Measurements from ENCODE around the gene CETN3. TPM values are rescaled to one million over a fixed set of nuclear protein-coding genes. Genes with fewer than 3 reads are reported as not detected.

CETN3 gene
- total and polyA plus RNA-seq, 2 of the 13 experiments (the other 11 are each of a cell fraction or from before 2014, with no cell fraction given), result 15.4 to 71.5 TPM

- TF ChIP-seq ARID4A (CRISPR knock-in tag; IDR thresholded peaks at IDR 0.05; ENCODE audit: borderline replicate concordance) (peak; percentile 77; the same call in 1 of the 2 replicates), TEF (CRISPR knock-in tag; IDR thresholded peaks at IDR 0.05) (no peak), AHR (CRISPR knock-in tag; IDR thresholded peaks at IDR 0.05) (peak; percentile 87; the same call in 1 of the 2 replicates), PRMT3 (CRISPR knock-in tag; IDR thresholded peaks at IDR 0.05; ENCODE audit: borderline replicate concordance, low read depth) (peak; percentile 50; the same call in 1 of the 2 replicates), ZNF160 (CRISPR knock-in tag; IDR thresholded peaks at IDR 0.05) (no peak; the same call in 1 of the 2 replicates), TFDP2 (CRISPR knock-in tag; IDR thresholded peaks at IDR 0.05) (peak; percentile 79), U2AF1 (optimal IDR thresholded peaks at IDR 0.05; ENCODE audit: low read depth, low read length) (peak; percentile 70), PHF20 (CRISPR knock-in tag; IDR thresholded peaks at IDR 0.05) (peak; percentile 77), HOXA5 (CRISPR knock-in tag; IDR thresholded peaks at IDR 0.05) (peak; percentile 75; the same call in 1 of the 2 replicates), KLF12 (CRISPR knock-in tag; IDR thresholded peaks at IDR 0.05; ENCODE audit: borderline replicate concordance) (peak; percentile 57; the same call in 1 of the 2 replicates), ELF1 (CRISPR knock-in tag; IDR thresholded peaks at IDR 0.05) (peak; percentile 46; the same call in 1 of the 2 replicates), ZNF530 (CRISPR knock-in tag; IDR thresholded peaks at IDR 0.05; ENCODE audit: low read depth) (no peak), KAT8 (CRISPR knock-in tag; IDR thresholded peaks at IDR 0.05) (peak; percentile 84), NCOA5 (CRISPR knock-in tag; IDR thresholded peaks at IDR 0.05) (no peak)
- TF ChIP-seq, protein P1, sequence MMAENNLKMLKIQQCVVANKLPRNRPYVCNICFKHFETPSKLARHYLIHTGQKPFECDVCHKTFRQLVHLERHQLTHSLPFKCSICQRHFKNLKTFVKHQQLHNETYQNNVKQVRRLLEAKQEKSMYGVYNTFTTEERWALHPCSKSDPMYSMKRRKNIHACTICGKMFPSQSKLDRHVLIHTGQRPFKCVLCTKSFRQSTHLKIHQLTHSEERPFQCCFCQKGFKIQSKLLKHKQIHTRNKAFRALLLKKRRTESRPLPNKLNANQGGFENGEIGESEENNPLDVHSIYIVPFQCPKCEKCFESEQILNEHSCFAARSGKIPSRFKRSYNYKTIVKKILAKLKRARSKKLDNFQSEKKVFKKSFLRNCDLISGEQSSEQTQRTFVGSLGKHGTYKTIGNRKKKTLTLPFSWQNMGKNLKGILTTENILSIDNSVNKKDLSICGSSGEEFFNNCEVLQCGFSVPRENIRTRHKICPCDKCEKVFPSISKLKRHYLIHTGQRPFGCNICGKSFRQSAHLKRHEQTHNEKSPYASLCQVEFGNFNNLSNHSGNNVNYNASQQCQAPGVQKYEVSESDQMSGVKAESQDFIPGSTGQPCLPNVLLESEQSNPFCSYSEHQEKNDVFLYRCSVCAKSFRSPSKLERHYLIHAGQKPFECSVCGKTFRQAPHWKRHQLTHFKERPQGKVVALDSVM (CRISPR knock-in tag; IDR thresholded peaks at IDR 0.05), result no peak; the same call in 1 of the 2 replicates
- TF ChIP-seq, protein P2, sequence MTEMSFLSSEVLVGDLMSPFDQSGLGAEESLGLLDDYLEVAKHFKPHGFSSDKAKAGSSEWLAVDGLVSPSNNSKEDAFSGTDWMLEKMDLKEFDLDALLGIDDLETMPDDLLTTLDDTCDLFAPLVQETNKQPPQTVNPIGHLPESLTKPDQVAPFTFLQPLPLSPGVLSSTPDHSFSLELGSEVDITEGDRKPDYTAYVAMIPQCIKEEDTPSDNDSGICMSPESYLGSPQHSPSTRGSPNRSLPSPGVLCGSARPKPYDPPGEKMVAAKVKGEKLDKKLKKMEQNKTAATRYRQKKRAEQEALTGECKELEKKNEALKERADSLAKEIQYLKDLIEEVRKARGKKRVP (CRISPR knock-in tag; IDR thresholded peaks at IDR 0.05), result 0 out of 4 replicates have a peak, but pooled peaks of 1 of the 2 experiments have one; percentile 49
- TF ChIP-seq, protein P3, sequence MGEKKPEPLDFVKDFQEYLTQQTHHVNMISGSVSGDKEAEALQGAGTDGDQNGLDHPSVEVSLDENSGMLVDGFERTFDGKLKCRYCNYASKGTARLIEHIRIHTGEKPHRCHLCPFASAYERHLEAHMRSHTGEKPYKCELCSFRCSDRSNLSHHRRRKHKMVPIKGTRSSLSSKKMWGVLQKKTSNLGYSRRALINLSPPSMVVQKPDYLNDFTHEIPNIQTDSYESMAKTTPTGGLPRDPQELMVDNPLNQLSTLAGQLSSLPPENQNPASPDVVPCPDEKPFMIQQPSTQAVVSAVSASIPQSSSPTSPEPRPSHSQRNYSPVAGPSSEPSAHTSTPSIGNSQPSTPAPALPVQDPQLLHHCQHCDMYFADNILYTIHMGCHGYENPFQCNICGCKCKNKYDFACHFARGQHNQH (CRISPR knock-in tag; IDR thresholded peaks at IDR 0.05), result peak; percentile 83
Measured at GRCh38 chr5:90409318-90410177, at the start of gene CETN3 (continued).

Data from HepG2 (cell line).